HG02970 (cell line): ENCODE measurements around the gene PHLDA3.
"Not testable (repeated sequence)": the region's sequence is repeated elsewhere in the genome, so short reads cannot be mapped to it uniquely, and the experiment has no call there.

Experiments used
- ATAC-seq: cut with Tn5 transposase; IDR thresholded peaks from one replicate; pipeline ENCODE4 v1.9.1; 2021; ENCODE audit warnings: mild to moderate bottlenecking, moderate library complexity, moderate number of reproducible peaks; ENCODE audit not compliant: unreplicated experiment, low FRiP score

The PHLDA3 gene

DNA sequence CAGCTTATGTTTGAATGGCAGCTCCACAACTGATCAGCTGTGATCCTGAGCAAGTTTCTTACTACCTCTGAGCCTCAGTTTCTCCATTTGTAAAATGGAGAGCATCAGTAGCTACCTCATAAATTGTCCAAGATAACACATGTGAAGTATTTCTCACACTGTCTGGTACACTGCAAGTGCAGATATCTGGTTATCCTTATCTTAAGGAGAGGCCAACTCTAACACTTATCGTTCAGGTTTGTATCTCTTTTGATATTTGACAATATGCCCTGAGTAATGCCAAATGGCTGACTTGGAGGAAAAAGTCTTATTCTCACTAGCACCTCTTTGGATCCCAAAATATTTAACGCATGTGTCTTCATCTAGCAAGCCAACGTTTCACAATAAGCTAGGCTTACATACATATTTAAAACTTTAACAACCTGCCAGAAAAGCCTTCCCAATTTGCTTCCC, 35.2 kb upstream of the PHLDA3 start:
- no peak for ATAC-seq

DNA sequence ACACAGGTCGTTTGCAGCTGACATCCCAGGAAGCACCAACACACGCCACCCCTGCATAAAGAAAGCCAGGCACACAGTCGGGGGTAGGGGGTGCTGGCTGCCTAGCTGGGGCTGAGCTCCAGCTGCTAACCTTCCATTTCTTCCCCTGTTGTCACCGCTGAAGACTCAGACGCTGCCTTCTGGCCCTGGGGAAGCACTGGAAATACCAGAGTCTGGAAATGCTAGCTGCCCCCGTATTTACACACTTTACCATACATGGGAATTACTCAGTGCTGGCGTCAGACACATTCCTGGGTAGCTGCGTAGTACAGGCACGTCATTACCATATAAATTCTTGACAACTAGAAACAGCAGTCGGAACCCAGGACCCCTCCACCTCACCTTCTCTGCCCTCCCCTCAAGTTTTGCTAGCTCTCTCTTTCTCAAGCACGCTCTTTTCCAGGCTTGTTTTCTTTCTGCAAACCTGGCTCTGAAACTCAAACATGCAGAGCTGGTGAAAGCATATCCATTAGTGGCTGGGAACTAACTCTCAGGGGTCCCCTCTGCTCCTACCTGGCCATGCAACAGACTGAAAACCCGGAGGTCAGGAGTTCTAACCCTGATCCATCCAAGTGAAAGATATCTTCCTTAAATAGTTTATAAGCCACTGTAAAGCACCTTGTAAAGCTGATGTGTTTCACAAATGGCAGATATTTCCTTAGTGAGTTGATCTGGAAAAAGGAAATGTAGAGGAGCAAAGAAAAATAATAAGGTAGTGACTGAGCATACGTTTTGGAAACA, 34.6 kb upstream of the PHLDA3 start:
- ATAC-seq: no peak

DNA sequence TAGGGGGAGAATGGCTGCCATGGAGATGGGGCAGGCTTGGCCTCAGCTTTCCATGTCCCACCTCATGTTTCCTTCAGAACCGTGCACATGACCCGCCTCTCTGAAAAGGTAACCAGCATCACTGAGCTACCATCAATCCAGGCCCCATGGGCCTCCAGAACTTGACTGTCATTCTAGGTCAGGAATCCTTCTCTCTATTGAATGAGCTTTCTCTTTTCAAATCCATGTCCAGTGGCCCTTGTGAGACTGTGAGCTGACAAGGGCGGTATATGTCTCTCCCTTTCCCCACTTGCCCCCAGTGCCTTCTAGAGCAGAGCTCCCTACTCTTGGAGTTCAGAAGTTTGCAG, 33.5 kb upstream of the PHLDA3 start:
- no peak for ATAC-seq

DNA sequence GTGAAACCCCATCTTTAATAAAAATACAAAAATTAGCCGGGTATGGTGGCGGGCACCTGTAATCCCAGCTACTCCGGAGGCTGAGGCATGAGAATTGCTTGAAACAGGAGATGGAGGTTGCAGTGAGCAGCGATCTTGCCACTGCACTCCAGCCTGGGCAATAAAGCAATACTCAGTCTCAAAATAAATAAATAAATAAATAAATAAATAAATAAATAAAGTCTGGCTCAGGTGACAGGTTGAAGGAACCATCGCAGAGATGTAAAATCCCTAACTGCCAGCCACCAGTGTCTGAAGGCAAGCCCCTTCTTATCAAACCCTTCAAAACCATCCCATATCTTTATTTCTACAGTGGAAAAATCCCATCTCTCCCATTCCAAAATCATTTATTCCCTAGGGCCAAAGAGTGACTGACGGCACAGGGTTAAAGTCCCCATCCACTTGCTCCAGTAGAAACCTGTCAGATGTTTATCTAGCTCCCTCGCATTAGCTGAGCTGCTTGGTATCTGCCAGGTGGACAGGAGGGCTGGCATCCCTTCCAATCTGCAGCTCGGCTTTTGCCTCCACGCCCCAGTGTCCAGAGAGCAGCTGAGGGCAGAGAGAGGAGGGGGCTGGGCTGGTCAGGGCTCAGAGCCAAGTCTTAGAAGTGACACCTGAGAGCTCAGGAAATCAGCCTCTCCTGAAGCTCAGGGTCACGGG, 33.0 kb upstream of the PHLDA3 start:
- no peak for ATAC-seq

DNA sequence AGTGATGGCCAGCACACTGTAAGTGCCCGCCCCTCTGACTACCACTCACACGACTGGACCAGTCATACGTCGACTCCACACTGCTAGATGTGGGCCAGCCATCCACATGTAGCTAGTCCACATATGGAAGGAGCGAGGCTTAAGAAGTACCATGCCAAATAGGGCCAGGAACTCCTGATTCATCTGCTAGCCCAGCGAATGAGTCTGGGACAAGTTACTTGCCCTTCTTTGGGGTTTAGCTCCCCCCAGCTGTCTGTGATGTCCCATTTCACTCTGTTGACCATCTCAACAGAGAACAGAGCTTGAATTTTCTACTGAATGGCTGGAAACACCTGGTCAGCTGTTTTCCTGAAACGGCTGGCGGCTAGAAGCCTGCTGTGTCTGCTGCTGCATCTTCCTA, 32.2 kb upstream of the PHLDA3 start:
- no peak for ATAC-seq

DNA sequence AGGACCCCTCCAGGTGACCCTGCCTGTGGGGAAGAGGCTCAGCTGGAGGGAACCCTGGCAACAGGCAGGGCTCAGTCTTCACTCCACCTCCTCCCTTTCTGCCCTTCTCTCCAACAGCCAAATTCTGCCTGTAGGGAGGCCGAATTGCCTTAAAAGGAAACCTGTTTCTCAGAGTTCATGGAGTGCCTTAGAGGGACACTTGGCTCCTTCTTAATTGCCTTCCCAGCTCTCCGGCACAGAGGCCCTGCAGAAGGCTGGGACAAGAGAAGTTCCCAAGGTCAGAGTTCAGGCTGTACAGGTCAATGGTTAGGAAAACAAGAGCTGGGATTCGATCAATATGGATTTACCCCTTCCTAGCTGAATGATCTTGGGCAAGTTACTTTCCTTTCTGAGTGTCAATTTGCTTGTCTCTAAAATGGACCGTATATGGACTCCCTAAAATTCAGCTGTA, 31.7 kb upstream of the PHLDA3 start:
- ATAC-seq: no peak

DNA sequence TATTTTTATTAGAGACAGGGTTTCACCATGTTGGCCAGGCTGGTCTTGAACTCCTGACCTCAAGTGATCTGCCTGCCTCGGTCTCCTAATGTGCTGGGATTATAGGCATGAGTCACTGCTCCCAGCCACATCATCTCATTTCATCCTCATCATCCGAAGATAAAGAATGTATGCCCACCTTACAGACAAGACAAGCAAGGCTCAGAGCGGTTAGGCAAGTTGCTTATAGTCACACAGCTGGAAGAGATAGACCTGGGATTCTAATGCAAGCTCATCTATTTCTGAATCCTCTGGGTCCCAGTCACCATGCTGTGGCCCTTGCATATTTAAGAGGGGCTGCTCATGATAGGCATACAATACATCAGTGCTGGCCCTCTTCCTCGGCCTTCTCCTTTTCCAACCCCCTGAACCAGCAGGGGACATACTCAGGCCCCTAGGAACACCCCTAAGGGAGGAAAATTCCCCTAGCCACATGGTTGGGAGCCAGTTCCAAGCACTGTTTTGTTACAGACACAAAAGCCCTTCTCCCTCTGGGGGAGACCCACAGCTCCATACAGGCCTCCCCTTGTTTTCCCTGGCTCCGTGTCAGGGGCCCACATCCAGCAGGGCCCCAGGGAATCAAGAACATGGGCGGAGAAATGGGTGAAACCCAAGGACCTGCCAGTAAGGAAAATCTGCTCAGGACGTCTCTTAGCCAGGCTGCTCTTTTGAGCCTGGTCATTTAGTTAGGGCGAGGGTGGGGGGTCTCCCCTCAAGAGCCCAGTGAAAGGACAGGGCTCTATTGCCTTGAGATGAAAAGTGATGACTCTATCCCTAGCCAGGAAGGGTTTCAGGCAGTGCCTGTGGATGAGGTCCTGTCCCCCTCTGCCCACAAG, 31.0 kb upstream of the PHLDA3 start:
- no peak for ATAC-seq

DNA sequence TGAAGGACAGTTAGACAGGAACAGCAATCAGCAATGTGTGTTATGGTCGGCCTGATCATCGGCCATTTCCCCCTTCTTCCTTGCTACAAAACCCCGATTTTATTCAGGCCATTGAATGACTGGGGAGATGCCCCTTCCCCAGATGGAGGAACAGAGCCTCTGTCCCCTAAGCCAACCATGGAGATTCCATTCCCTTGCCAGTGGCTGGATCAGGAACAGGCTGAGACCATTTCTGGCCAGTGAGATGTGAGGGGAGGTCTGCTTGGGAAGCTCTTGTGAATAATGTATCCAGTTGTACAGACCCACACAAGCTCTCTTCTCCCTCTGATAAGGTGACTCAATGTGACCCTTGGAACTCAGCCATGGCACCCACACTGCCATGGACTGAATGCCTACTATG, 30.2 kb upstream of the PHLDA3 start:
- ATAC-seq: no peak

DNA sequence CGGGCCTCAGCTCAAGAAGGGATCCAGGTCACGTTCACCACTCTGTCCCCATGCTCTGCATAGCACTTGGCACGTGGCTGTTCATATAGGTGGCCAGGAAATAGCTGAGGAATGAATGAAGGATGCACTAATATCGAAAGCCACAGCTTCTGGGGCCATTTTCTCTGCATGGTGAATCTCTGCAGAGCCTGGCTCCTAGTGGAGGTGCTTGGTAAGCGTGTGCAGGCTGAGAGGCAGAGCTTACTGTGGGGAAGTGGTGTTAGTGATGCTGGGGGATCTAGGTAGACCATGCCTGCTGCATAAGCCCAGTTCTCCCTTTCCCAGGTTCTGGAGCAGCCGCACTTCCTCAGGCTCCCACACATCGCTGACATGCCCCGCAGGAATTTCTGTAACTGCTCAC, 29.6 kb upstream of the PHLDA3 start:
- no peak for ATAC-seq

DNA sequence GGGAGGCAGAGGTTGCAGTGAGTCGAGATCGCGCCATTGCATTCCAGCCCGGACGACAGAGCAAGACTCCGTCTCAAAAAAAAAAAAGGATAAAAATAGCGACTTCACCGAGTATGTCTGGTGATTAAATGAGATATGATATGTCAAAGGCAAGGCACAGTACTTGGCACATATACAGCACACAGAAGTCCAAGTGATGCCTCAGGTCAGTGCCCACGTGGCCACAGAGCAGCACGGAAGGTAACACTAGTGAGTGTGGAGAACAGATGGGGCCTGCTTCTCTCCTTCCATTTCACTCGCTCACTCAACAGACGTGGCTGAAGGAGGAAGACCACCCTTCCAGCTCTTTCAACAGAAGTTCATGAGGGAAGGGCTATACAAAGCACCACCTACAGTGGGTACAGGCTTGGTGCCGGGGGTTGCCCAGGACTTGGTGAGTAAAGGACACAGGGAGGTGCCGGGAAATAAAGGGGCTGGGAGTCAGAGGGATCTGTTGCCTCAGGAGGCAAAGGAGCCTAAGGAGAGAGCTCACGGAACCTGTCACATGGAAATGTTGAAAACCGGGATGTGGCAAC, 29.0 kb upstream of the PHLDA3 start:
- ATAC-seq: no peak

DNA sequence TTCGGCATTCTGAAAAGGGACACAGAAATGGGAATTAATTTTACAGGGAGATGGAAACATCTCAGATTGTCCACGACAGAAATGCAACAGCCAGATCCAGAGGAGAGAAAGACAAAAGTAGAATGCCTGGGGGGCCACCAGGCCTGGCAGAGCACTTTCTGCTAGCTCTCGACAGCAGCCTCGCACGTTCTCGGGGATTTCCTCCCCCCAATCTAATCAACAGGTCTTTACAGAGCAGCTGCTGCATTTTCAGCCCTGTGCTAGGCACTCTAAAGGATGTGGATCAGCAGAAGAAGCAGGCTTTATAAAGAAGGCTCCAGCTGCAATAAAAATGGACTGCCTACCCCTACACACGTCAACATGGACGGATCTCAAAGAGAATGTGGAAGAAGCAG, 27.3 kb upstream of the PHLDA3 start:
- no peak for ATAC-seq

DNA sequence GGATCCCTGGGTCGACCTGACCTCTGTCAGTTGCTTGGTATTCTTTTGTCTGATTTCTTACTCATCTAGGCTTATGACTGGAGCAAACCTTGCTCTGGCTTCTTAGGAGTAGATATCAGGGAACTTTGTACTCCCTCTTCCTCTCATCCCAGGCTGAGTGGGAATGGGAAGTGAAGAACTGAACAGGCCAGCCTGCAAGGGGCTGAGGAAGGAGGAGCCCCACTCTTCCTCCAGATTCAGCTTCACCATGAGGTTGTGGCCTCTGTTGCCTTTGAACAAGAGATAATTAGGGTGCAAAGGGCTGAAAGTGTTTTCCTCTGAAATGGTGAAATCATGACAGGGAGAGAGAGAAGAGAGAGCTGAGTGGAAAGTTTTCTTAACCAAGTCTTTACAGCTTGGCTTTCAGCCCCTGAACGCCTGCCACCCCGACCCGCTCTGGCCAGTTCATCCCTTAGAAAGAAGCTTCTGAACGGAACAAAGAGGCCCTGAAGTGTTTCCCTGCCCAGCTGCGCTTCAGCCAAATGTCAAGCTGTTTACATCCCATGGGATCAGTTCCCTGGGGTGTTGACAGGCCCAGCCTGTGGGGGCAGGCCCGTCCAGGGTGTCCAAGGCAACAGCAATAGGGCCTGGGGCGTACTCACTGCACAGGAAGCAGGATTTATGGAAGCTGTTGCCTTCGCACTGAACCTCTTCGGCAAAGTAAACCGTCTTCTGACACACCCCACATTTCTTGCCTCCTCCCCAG, 26.7 kb upstream of the PHLDA3 start:
- ATAC-seq: no peak

DNA sequence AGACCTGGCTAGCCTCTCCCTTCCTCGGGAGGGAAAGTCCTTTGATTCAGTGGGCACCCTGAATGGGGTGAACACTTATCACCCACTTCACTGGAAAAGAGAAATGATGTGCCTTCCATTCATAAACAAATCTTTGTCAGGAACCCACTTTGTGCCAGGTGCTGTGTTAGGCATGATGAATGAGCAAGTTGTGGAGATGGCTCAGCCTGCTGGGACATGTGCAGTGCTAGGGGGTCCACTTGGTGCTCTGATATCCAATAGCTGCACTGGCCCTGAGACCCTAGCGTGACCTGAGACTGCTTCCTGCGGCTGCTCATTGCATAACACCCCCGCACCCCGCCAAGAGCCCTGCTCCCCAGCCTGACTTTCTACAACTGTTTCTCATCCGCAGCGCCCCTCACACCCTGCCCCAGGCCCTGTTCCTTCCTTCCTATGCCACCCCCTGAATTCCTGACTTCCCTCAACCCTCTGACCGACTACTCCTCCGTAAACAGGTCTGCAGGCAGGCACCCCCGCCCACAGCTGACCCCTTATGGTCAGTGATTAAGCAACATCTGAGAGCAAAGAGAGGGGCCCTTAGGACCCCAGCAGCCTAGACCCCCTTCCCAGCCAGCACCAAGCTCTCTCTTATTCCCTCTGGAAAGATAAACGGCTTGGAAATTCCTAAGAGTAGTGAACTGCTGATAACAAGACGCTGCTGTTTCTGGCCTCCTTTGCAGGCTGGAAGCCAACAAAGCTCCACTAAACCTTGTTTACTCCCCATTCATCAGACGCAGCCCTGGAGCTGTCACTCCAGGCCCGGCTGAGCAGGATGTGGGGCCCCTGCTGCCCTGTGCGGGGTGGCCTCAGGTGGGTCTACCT, 25.0 kb upstream of the PHLDA3 start:
- no peak for ATAC-seq

DNA sequence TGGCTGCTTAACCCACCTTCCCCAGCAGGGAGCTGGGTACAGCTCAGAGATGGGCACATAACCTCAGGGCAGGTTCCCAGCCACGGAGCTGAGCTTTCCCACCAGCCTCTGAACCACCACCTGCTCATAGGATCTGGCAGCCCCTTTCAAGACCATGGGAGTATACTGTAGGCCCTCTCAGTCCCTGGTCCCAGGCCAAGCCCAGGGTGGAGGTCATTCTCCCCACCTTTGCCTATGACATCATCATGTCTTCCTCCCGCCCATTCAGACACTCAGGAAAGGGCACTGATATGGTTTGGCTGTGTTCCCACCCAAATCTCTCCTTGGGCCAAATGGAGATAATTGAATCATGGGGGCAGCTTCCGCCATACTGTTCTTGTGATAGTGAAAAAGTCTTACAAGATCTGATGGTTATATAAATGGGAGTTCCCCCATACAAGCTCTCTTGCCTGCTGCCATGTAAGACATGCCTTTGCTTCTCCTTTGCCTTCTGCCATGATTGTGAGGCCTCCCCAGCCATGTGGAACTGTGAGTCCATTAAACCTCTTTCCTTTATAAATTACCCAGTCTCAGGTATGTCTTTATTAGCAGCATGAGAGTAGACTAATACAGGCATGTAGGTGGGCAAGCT, 24.2 kb upstream of the PHLDA3 start:
- not testable (repeated sequence) for ATAC-seq

DNA sequence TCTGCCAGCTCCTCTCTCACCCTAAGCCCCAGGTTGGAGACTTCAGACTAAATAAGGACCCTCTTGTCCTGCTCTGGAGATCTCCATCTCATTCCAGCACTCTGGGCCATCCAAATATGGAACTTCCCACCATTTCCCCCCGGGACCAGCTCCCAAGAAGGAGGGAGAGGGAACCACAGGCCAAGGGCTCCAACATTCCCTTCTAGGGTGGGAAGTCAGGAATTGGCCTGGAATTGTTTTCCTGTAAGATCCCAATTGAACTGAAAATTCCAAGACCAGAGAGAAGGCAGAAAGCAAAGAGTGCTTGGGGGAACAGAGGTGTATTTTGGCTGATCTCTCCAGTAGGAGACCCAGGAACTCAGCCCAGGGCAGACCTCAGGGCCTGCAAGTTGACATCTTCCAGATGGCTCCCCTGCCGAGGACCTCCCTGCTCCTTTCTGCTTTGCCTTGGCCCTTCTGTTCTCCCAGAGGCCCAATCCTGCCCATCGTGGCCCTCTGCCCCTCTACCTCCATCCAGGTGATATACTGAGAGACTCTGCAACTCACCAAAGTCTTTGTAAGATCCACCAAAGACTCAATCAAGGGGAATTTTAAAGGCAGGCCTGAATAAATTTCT, 23.0 kb upstream of the PHLDA3 start:
- no peak for ATAC-seq

DNA sequence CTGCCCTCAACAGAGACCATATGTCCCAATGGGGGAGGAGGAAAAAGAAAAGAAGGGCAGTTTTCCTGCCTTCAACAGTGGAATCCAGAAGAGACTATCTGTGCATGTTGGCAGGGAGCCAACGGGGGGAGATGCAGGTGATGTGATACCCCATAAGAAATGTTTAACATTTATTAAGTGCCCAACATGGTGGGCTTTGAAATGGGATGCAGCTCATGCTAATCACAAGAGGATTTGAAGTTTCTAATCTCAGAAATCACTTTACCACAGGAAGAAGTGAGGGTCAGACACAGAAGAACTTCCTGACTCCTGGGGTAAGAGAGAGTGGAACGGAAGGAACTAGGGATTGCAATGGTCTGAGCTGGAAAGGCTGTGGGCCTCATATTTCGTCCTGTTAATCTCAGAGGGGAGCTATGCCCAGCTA, 21.7 kb upstream of the PHLDA3 start:
- no peak for ATAC-seq

DNA sequence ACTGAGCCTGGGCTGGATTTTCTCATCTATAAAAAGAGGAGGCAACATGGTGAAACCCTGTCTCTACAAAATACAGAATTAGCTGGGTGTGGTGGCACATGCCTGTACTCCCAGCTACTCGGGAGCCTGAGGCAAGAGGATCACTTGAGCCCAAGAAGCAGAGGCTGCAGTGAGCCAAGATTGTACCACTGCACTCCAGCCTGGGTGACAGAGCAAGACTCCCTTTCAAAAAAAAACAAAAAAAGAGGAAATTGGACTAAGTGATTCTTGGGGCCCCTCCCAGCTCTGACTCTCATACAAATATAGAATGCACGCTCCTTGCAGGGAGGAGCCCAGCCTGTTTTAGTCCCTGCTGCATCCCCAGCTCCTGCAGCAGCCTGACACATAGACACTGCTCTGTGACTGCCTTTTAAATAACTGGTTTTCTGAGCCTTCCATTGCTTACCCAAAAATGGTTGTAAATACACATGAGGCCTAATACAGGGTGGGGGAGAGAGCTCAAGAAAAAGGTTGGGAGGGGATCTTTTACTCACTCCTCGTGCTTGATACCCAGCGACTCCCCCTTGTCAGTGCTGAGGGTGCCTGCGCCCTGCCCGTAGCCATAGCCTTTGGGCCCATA, 20.8 kb upstream of the PHLDA3 start:
- no peak for ATAC-seq
